Measurements from ENCODE around the gene CCDC152. TPM values are rescaled to one million over a fixed set of nuclear protein-coding genes. Genes with fewer than 3 reads are reported as not detected.

Gene CCDC152
- total and polyA plus RNA-seq, 2 of the 13 experiments (the other 11 are each of a cell fraction or from before 2014, with no cell fraction given), result 0.20 to 0.36 TPM

DNA sequence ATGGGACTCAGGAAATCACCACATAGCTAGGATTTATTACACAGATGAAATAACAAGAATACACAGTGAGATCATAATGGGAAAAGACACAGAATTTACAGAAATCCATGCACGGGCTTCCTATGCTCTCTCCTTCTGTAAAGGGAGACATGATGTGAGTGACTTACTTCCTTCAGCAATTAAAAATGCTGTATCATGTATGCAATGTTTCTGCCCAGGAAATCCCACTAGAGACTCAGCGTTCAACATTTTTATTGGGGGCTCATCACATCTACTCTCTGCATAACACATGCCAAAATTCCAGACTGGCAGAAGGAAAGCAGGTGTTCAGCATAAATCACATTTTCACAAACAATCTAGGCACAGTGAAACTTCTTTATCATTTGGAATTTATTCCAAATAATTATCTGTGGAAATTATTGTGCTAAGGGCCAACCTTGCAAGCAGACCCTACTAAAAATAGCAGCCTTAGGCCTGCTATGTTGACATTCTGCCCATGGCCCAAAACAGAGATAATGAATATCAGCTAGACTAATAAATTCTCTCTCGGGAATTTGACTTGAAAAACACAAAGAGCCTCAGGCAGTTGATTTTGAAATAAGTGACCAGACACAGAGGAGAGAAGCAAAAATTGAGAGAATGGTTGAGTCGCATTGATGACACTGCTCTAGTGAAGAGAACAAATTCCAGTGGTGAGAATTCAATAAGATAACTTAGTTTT lies 86.5 kb downstream of the CCDC152 start:
- Histone ChIP-seq H3K4me2 (ENCODE audit: low read depth, low read length) (peak overlapping the region; percentile 59), H4K20me1 (ENCODE audit: insufficient read depth, low read length) (no peaks in the 10 kb centered on the region), H3K9me3 (ENCODE audit: low read length) (no peaks in the 10 kb centered on the region), H3K4me1 (ENCODE audit: insufficient read depth, low read length) (peaks cover 67% of the 10 kb centered on the region), H3K36me3 (replicated peaks in 1 of 2; ENCODE audit: control insufficient read depth in 1 of 2, insufficient read depth in 2 of 2, low read length in 2 of 2) (no peaks in the 10 kb centered on the region), H2AFZ (ENCODE audit: low read length) (no peak overlapping the region), H3K27ac (ENCODE audit: extremely low read length, insufficient read depth, low read length) (peak overlapping the region; percentile 41), H3K9ac (ENCODE audit: insufficient read depth, low read depth, low read length) (no peak overlapping the region), H3K27me3 (ENCODE audit: control insufficient read depth in 1 of 2, insufficient read depth in 2 of 2, low read length in 2 of 2) (no peaks in the 10 kb centered on the region), H3K4me3 (replicated peaks in 1 of 3; ENCODE audit: insufficient read depth in 1 of 3, low read depth in 2 of 3, low read length in 3 of 3) (no peak overlapping the region; a peak in 1 of 6 replicates), H3K79me2 (ENCODE audit: insufficient read depth, low read length) (peaks cover 26% of the 10 kb centered on the region)
- in situ Hi-C loops (cut with HindIII; ENCODE audit: extremely low pct_ligation_motif_present, low pct_unique_long_range_greater_than_20kb) (no loop called here), intact Hi-C loops (cut with micrococcal nuclease; ENCODE audit: unreplicated experiment) (no loop called here)
- 63% methylated on average over 4 of the region's 4 CpGs for WGBS (ENCODE audit: low lambda C conversion rate)
- ChIA-PET CTCF (ENCODE audit: low intra/inter-chr PET ratio, low total read pairs) (no interaction called here), POLR2A (interaction anchor here (0.9 to 1.4 kb wide), 5 partner anchors 16 to 34 kb away, joined by 3 to 18 read pairs (median 7); partner anchors contain the start of gene SELENOP)
- ATAC-seq (peak; percentile 38), FAIRE-seq (no peak), DNase-seq (ENCODE audit: low spot score) (no peak)
- TF ChIP-seq ZNF30 (CRISPR knock-in tag; IDR thresholded peaks at IDR 0.05) (no peak), PAF1 (CRISPR knock-in tag; IDR thresholded peaks at IDR 0.05) (no peak), ZNF251 (CRISPR knock-in tag; IDR thresholded peaks at IDR 0.05) (no peak), ZNF557 (CRISPR knock-in tag; IDR thresholded peaks at IDR 0.05) (no peak), POLR2G (IDR thresholded peaks at IDR 0.05; ENCODE audit: low read depth, low read length) (no peak), ZNF264 (CRISPR knock-in tag; IDR thresholded peaks at IDR 0.05) (no peak), NCOA5 (CRISPR knock-in tag; IDR thresholded peaks at IDR 0.05) (no peak), EEA1 (CRISPR knock-in tag; IDR thresholded peaks at IDR 0.05; ENCODE audit: borderline replicate concordance) (no peak), RXRB (CRISPR knock-in tag; IDR thresholded peaks at IDR 0.05; ENCODE audit: borderline replicate concordance) (no peak), ZNF496 (CRISPR knock-in tag; IDR thresholded peaks at IDR 0.05; ENCODE audit: insufficient replicate concordance) (no peak)
- TF ChIP-seq, protein P1, sequence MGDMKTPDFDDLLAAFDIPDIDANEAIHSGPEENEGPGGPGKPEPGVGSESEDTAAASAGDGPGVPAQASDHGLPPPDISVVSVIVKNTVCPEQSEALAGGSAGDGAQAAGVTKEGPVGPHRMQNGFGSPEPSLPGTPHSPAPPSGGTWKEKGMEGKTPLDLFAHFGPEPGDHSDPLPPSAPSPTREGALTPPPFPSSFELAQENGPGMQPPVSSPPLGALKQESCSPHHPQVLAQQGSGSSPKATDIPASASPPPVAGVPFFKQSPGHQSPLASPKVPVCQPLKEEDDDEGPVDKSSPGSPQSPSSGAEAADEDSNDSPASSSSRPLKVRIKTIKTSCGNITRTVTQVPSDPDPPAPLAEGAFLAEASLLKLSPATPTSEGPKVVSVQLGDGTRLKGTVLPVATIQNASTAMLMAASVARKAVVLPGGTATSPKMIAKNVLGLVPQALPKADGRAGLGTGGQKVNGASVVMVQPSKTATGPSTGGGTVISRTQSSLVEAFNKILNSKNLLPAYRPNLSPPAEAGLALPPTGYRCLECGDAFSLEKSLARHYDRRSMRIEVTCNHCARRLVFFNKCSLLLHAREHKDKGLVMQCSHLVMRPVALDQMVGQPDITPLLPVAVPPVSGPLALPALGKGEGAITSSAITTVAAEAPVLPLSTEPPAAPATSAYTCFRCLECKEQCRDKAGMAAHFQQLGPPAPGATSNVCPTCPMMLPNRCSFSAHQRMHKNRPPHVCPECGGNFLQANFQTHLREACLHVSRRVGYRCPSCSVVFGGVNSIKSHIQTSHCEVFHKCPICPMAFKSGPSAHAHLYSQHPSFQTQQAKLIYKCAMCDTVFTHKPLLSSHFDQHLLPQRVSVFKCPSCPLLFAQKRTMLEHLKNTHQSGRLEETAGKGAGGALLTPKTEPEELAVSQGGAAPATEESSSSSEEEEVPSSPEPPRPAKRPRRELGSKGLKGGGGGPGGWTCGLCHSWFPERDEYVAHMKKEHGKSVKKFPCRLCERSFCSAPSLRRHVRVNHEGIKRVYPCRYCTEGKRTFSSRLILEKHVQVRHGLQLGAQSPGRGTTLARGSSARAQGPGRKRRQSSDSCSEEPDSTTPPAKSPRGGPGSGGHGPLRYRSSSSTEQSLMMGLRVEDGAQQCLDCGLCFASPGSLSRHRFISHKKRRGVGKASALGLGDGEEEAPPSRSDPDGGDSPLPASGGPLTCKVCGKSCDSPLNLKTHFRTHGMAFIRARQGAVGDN (CRISPR knock-in tag; IDR thresholded peaks at IDR 0.05), result no peak
- TF ChIP-seq, protein P2, sequence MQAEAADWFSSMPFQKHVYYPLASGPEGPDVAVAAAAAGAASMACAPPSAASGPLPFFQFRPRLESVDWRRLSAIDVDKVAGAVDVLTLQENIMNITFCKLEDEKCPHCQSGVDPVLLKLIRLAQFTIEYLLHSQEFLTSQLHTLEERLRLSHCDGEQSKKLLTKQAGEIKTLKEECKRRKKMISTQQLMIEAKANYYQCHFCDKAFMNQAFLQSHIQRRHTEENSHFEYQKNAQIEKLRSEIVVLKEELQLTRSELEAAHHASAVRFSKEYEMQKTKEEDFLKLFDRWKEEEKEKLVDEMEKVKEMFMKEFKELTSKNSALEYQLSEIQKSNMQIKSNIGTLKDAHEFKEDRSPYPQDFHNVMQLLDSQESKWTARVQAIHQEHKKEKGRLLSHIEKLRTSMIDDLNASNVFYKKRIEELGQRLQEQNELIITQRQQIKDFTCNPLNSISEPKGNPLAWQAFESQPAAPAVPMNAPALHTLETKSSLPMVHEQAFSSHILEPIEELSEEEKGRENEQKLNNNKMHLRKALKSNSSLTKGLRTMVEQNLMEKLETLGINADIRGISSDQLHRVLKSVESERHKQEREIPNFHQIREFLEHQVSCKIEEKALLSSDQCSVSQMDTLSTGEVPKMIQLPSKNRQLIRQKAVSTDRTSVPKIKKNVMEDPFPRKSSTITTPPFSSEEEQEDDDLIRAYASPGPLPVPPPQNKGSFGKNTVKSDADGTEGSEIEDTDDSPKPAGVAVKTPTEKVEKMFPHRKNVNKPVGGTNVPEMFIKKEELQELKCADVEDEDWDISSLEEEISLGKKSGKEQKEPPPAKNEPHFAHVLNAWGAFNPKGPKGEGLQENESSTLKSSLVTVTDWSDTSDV (CRISPR knock-in tag; IDR thresholded peaks at IDR 0.05), result no peak
- TF ChIP-seq, protein P3, sequence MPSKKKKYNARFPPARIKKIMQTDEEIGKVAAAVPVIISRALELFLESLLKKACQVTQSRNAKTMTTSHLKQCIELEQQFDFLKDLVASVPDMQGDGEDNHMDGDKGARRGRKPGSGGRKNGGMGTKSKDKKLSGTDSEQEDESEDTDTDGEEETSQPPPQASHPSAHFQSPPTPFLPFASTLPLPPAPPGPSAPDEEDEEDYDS (CRISPR knock-in tag; IDR thresholded peaks at IDR 0.05), result no peak
- no TSS peak for BruUV-seq (replicated peaks)

Data from HepG2 (cell line).